H9 (cell line): Measurements from ENCODE around the gene LRRC3B. TPM values are rescaled to one million over a fixed set of nuclear protein-coding genes. Genes with fewer than 3 reads are reported as not detected.

Experiments
- DNase-seq: peaks from one replicate; pipeline ENCODE4 v3.0.0-alpha.2; 2017
- H2AFZ ChIP-seq: one replicate; pipeline ENCODE4 v1.6.1; 2013; ENCODE audit warnings: mild to moderate bottlenecking, low read length, control low read depth, moderate library complexity
- H2AK5ac ChIP-seq: 2 replicates; pipeline ENCODE4 v1.6.1; 2013; ENCODE audit warnings: low read length, control low read depth, mixed read lengths; ENCODE audit not compliant: insufficient read length
- H2BK120ac ChIP-seq: one replicate; pipeline ENCODE4 v1.6.1; 2013; ENCODE audit warnings: low read depth, mild to moderate bottlenecking, low read length, control low read depth, inconsistent platforms; ENCODE audit not compliant: poor library complexity, severe bottlenecking
- H2BK12ac ChIP-seq: 2 replicates; pipeline ENCODE4 v1.6.1; 2013; ENCODE audit warnings: low read length, control low read depth, mixed read lengths, low read depth; ENCODE audit not compliant: insufficient read length
- H2BK15ac ChIP-seq: 2 replicates; pipeline ENCODE4 v1.6.1; 2013; ENCODE audit warnings: low read depth, low read length, control low read depth
- H2BK20ac ChIP-seq: one replicate; pipeline ENCODE4 v1.6.1; 2013; ENCODE audit warnings: low read depth, mild to moderate bottlenecking, low read length, control low read depth, inconsistent platforms; ENCODE audit not compliant: poor library complexity, severe bottlenecking
- H2BK5ac ChIP-seq: 2 replicates; pipeline ENCODE4 v1.6.1; 2013; ENCODE audit warnings: low read length, control low read depth, mixed read lengths; ENCODE audit not compliant: insufficient read length
- H3K14ac ChIP-seq: 2 replicates; pipeline ENCODE4 v1.6.1; 2013; ENCODE audit warnings: low read length, control low read depth; ENCODE audit not compliant: insufficient read depth
- H3K18ac ChIP-seq: 2 replicates; pipeline ENCODE4 v1.6.1; 2013; ENCODE audit warnings: low read depth, mild to moderate bottlenecking, mixed read lengths, low read length, control low read depth; ENCODE audit not compliant: insufficient read length
- H3K23ac ChIP-seq: 2 replicates; pipeline ENCODE4 v1.6.1; 2013; ENCODE audit warnings: low read length, control low read depth, mixed read lengths, low read depth; ENCODE audit not compliant: insufficient read length
- H3K23me2 ChIP-seq: 2 replicates; pipeline ENCODE4 v1.6.1; 2013; ENCODE audit warnings: low read depth, mild to moderate bottlenecking, mixed read lengths, low read length, control low read depth; ENCODE audit not compliant: insufficient read length, poor library complexity, severe bottlenecking
- H3K27ac ChIP-seq: 2 replicates; pipeline ENCODE4 v1.5.1; 2013; ENCODE audit warnings: low read length, control low read depth, mixed read lengths, low read depth; ENCODE audit not compliant: insufficient read length
- H3K27me3 ChIP-seq: 2 replicates; pipeline ENCODE4 v1.6.1; 2013; ENCODE audit warnings: low read length, control low read depth, inconsistent platforms; ENCODE audit not compliant: insufficient read depth
- H3K4ac ChIP-seq: 2 replicates; pipeline ENCODE4 v1.6.1; 2013; ENCODE audit warnings: low read depth, mild to moderate bottlenecking, control low read depth, inconsistent platforms, low read length, moderate library complexity
- H3K4me1 ChIP-seq: 2 replicates; pipeline ENCODE4 v1.6.1; 2013; ENCODE audit warnings: low read length, control low read depth, inconsistent platforms; ENCODE audit not compliant: insufficient read depth
- H3K4me2 ChIP-seq: 2 replicates; pipeline ENCODE4 v1.6.1; 2013; ENCODE audit warnings: low read length, control low read depth, mixed read lengths; ENCODE audit not compliant: insufficient read length, insufficient read depth
- H3K56ac ChIP-seq: 2 replicates; pipeline ENCODE4 v1.6.1; 2013; ENCODE audit warnings: low read depth, mild to moderate bottlenecking, mixed read lengths, low read length, control low read depth; ENCODE audit not compliant: insufficient read length
- H3K79me1 ChIP-seq: 2 replicates; pipeline ENCODE4 v1.6.1; 2013; ENCODE audit warnings: low read depth, mild to moderate bottlenecking, moderate library complexity, low read length, control low read depth, inconsistent platforms; ENCODE audit not compliant: insufficient read depth, poor library complexity, severe bottlenecking
- H3K79me2 ChIP-seq: 2 replicates; pipeline ENCODE4 v1.6.1; 2013; ENCODE audit warnings: low read length, control low read depth, inconsistent platforms; ENCODE audit not compliant: insufficient read depth
- H3K9ac ChIP-seq: 2 replicates; pipeline ENCODE4 v1.6.1; 2013; ENCODE audit warnings: low read length, control low read depth, mixed read lengths; ENCODE audit not compliant: insufficient read length; ENCODE audit errors: extremely low read depth
- H3K9me3 ChIP-seq: one replicate; pipeline ENCODE4 v1.6.1; 2013; ENCODE audit warnings: low read depth, low read length, inconsistent platforms; ENCODE audit not compliant: control insufficient read depth
- H3T11ph ChIP-seq: one replicate; pipeline ENCODE4 v1.6.1; 2013; ENCODE audit warnings: mild to moderate bottlenecking, low read length, control low read depth, inconsistent platforms
- H4K20me1 ChIP-seq: one replicate; pipeline ENCODE4 v1.6.1; 2013; ENCODE audit not compliant: control insufficient read depth, insufficient read length, insufficient read depth
- H4K5ac ChIP-seq: 2 replicates; pipeline ENCODE4 v1.6.1; 2013; ENCODE audit warnings: low read depth, mild to moderate bottlenecking, mixed read lengths, low read length, control low read depth; ENCODE audit not compliant: insufficient read length
- H4K8ac ChIP-seq: replicated peaks from 2 replicates; pipeline ENCODE4 v1.6.1; 2013; ENCODE audit warnings: low read length, control low read depth, mixed read lengths, low read depth; ENCODE audit not compliant: insufficient read length
- H4K91ac ChIP-seq: 2 replicates; pipeline ENCODE4 v1.6.1; 2013; ENCODE audit warnings: low read depth, mild to moderate bottlenecking, moderate library complexity, mixed read lengths, low read length, control low read depth; ENCODE audit not compliant: insufficient read length
- H3K27ac Mint-ChIP-seq, 3 experiments: 2 replicates in 2 of 3; 3 replicates in 1 of 3; pipeline ENCODE4 v1.8.0; 2020 to 2021; ENCODE audit warnings: mixed read lengths in 3 of 3, mild to moderate bottlenecking in 1 of 3, moderate library complexity in 1 of 3
- H3K27me3 Mint-ChIP-seq: 2 replicates; pipeline ENCODE4 v1.8.0; 2021; ENCODE audit warnings: low read depth, mild to moderate bottlenecking, moderate library complexity, mixed read lengths
- H3K36me3 Mint-ChIP-seq, 3 experiments: 2 replicates in 2 of 3; 3 replicates in 1 of 3; pipeline ENCODE4 v1.8.0; 2020 to 2021; ENCODE audit warnings: low read depth in 3 of 3, mixed read lengths in 3 of 3; ENCODE audit not compliant: insufficient read depth in 1 of 3
- H3K4me1 Mint-ChIP-seq, 2 experiments: 2 replicates each; pipeline ENCODE4 v1.8.0; 2020; ENCODE audit warnings: mixed read lengths in 2 of 2
- H3K4me3 Mint-ChIP-seq, 2 experiments: 2 replicates in 1 of 2; 3 replicates in 1 of 2; pipeline ENCODE4 v1.8.0; 2020 to 2021; ENCODE audit warnings: mild to moderate bottlenecking in 2 of 2, mixed read lengths in 2 of 2, moderate library complexity in 1 of 2
- H3K9me3 Mint-ChIP-seq, 2 experiments: 2 replicates in 1 of 2; 3 replicates in 1 of 2; pipeline ENCODE4 v1.8.0; 2020; ENCODE audit warnings: mild to moderate bottlenecking in 2 of 2, mixed read lengths in 2 of 2, moderate library complexity in 1 of 2
- CTCF ChIP-seq: fragments of 200-600 bp; sonication (generic); conservative IDR thresholded peaks from 3 replicates; pipeline ENCODE4 v1.8.0; 2021; ENCODE audit warnings: antibody characterized with exemption, mild to moderate bottlenecking
- WGBS: extraction: QIAGEN DNeasy Blood & Tissue Kit; methylation state at CpG from one replicate; pipeline ENCODE4 v1.1.7; 2013; ENCODE audit warnings: missing lambda C conversion rate, low lambda C conversion rate, mixed read lengths; ENCODE audit not compliant: insufficient read length; ENCODE audit errors: extremely low coverage; 5-methylcytosine and 5-hydroxymethylcytosine counted together
- total RNA-seq: library from RNA; stranded (reverse); gene quantifications from 2 replicates; pipeline ENCODE4 v1.2.1, GENCODE V29; 2021

Gene LRRC3B
- total RNA-seq, 1 experiment from 2014 or later: 0.35 TPM

DNA sequence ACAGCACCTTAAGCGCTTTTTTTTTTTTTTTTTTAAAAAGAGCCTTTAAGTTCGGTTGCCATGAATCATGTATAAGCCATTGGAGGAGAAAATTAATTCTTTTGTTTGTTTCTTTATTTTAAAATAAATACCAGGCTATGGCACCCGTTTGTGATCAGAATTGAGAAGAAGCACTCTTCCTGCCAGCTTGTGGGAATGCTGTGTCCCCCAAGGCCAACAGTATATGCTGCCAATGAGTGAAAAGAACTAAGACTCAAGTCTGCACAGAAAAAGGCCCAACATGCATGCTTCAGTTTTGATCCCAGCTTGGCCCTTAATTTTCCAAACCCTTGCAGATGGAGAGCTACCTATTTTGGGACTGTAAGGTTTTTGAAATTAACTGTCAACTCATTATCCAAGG is 90.5 kb downstream of the LRRC3B start:
- Histone ChIP-seq H3K9me3 (no peaks in the 10 kb centered on the region), H3K4me1 (no peaks in the 10 kb centered on the region; the same call in 1 of the 2 replicates), H3K79me1 (no peaks in the 10 kb centered on the region), H3K14ac (no peak overlapping the region), H2AFZ (no peak overlapping the region), H3K23me2 (no peaks in the 10 kb centered on the region), H4K8ac (no peak overlapping the region), H3K27ac (no peak overlapping the region), H2BK5ac (no peak overlapping the region), H3K27me3 (no peaks in the 10 kb centered on the region), H2BK120ac (no peak overlapping the region), H4K20me1 (no peaks in the 10 kb centered on the region), H4K91ac (no peak overlapping the region), H3T11ph (no peak overlapping the region), H3K18ac (no peak overlapping the region), H3K4me2 (no peak overlapping the region), H2BK20ac (no peak overlapping the region), H2BK15ac (no peak overlapping the region), H3K56ac (no peak overlapping the region), H3K23ac (no peak overlapping the region), H2BK12ac (no peak overlapping the region), H3K4ac (no peak overlapping the region), H2AK5ac (no peak overlapping the region), H4K5ac (no peak overlapping the region), H3K79me2 (no peaks in the 10 kb centered on the region), H3K9ac (no peak overlapping the region)
- Mint-ChIP-seq H3K27ac (no peak overlapping the region), H3K4me1 (peaks cover 12 to 20% of the 10 kb centered on the region in 2 experiments), H3K36me3 (peaks cover 2 to 20% (median 19%) of the 10 kb centered on the region in 3 experiments; a peak in 6 of 7 replicates), H3K4me3 (no peak overlapping the region), H3K9me3 (peaks cover 6 to 12% of the 10 kb centered on the region in 2 experiments; a peak in 4 of 5 replicates), H3K27me3 (no peaks in the 10 kb centered on the region; the same call in 1 of the 2 replicates)
- no peak for TF ChIP-seq CTCF
- no CpG with 5 or more reads among the region's 3 CpGs for WGBS
- DNase-seq: no peak
